ENCODE data around the gene GABRQ.
"Not testable (repeated sequence)": the region's sequence is repeated elsewhere in the genome, so short reads cannot be mapped to it uniquely, and the experiment has no call there.

Gene GABRQ

GRCh38 chrX:152663086-152663485, 25.4 kb downstream of the GABRQ start:
- DNase-seq: no peak

DNA sequence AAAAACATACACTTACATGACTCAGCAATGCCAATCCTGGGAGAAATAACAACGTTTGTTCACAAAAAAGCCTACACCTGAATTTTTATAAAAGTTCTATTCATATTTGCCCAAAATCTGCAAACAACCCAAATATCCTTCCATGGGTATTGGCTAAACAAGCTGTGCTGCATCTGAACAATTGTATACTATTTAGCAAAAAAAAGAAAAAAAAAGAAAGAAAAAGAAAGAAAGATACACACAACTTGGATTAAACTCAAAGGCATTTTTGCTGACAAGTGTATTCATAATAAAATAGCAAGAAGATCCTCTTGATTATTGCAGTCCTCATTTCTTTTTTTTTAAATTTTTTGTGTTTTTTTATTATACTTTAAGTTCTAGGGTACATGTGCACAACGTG, 36.4 kb downstream of the GABRQ start:
- no peak for DNase-seq

GRCh38 chrX:152674652-152675051, 37.0 kb downstream of the GABRQ start:
- DNase-seq: not testable (repeated sequence)

DNA sequence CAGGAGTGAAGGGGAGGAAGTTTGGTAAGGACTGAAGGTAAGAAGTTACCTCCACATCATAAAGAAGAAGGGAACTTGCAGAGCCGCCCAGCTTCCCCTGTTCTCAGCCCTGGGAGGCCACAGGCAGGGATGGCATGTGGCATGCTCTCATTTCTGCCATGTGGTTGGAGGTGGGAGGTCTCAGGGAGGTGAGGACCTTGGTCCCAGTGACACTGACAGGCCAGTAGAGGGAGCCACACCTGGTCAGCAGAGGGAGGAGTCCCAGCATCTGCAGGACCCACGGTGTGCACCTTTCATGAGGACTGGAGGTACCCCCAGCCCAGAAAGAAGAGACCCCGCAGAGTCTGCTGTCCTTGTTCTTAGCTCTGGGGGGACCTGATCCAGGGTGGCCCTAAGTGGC, 43.3 kb downstream of the GABRQ start:
- DNase-seq: not testable (repeated sequence)

GRCh38 chrX:152697952-152698931, 60.5 kb downstream of the GABRQ start, which contains the start of gene MAGEA3:
Gene MAGEA3 (plus strand): TSS chrX:152698794. CDS start chrX:152700833, 2,039 bp downstream.
- not testable (repeated sequence) for DNase-seq

GRCh38 chrX:152700390-152700789, 62.7 kb downstream of the GABRQ start:
- DNase-seq: not testable (repeated sequence)

DNA sequence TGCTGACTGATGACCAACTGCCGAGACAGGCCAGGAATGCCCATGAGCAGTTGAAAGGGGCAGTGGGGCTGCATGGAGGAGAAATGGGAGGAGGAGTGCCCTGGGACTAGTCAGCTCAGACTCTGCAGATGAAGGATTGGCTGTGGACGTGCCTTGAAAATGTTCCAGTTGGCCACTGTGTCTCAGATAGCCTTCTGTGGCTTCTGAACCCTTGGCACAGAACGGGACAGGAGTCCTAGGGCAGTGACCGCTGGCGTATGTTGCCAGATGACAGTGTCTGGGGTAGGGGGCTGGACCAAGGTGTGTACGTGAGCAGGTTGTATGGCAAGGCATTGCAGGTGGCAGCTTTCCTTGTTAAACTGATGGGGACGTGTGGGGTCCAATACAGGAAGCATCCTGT, 68.8 kb downstream of the GABRQ start:
- DNase-seq: not testable (repeated sequence)
